Left lung (tissue), 10 donors: ENCODE data around the gene MRPL58. TPM values are rescaled to one million over a fixed set of nuclear protein-coding genes. Genes with fewer than 3 reads are reported as not detected.
"Not testable (repeated sequence)": the region's sequence is repeated elsewhere in the genome, so short reads cannot be mapped to it uniquely, and the experiment has no call there.

Experiments
- ATAC-seq: fragments of 200-7000 bp; cut with Tn5 transposase; one replicate; pipeline ENCODE4 v1.9.1; 2020; ENCODE audit warnings: moderate library complexity
- DNase-seq, 4 donors: peaks; one replicate each; pipeline ENCODE4 v3.0.0-alpha.2; 2013 to 2020
- H3K27ac ChIP-seq, 2 donors: fragments of 200-600 bp; sonication (generic) in 1 of 2; one replicate each; pipeline versions ENCODE4 v1.5.0 to v1.8.0; 2020 to 2021
- H3K27me3 ChIP-seq, 2 donors: fragments of 200-600 bp; sonication (generic) in 1 of 2; one replicate each; pipeline versions ENCODE4 v1.5.0 to v1.8.0; 2020 to 2021
- H3K36me3 ChIP-seq, 2 donors: fragments of 200-600 bp; sonication (generic) in 1 of 2; one replicate each; pipeline versions ENCODE4 v1.5.0 to v1.8.0; 2020 to 2021
- H3K4me1 ChIP-seq, 2 donors: fragments of 200-600 bp; one replicate each; pipeline ENCODE4 v1.8.0; 2021
- H3K4me3 ChIP-seq, 2 donors: fragments of 200-600 bp; sonication (generic) in 1 of 2; one replicate each; pipeline versions ENCODE4 v1.5.0 to v1.8.0; 2020 to 2021; ENCODE audit warnings: mild to moderate bottlenecking in 1 of 2
- H3K9me3 ChIP-seq, 2 donors: fragments of 200-600 bp; sonication (generic) in 1 of 2; one replicate each; pipeline versions ENCODE4 v1.5.0 to v1.8.0; 2020 to 2021
- intact Hi-C, 2 donors: fragments of 100-400 bp; cut with DNase I; formaldehyde crosslinking; loops; one replicate each; pipeline versions ENCODE4 v1.11.2 to v1.14.2; 2022
- polyA plus RNA-seq, 6 donors: library from polyadenylated mRNA; unstranded; fragments of 120-200 nt; gene quantifications; one replicate each; pipeline ENCODE4 v1.2.1, GENCODE V29; 2013; ENCODE audit not compliant: insufficient read length in 6 of 6
- total RNA-seq, 2 donors: library from RNA; stranded (reverse); fragmentation: NEBNext Ultra II Directional; extraction: Animal tissue kit (Norgen Biotek cat#: 25700); gene quantifications; one replicate each; pipeline ENCODE4 v1.2.1, GENCODE V29; 2021
- TF ChIP-seq, protein P1 (sequence below), 2 donors: fragments of 200-600 bp; sonication (generic) in 1 of 2; IDR thresholded peaks; one replicate each; pipeline versions ENCODE4 v1.5.0 to v1.8.0; 2021; ENCODE audit warnings: antibody characterized with exemption in 2 of 2
- donor health status: DM: no; HTN: yes; CAD: no.
- donor health status: DM: no; HTN: no; CAD: no.

Gene MRPL58
- total and polyA plus RNA-seq, 8 donors = 18.8 to 32.8 (median 22.6) TPM

DNA sequence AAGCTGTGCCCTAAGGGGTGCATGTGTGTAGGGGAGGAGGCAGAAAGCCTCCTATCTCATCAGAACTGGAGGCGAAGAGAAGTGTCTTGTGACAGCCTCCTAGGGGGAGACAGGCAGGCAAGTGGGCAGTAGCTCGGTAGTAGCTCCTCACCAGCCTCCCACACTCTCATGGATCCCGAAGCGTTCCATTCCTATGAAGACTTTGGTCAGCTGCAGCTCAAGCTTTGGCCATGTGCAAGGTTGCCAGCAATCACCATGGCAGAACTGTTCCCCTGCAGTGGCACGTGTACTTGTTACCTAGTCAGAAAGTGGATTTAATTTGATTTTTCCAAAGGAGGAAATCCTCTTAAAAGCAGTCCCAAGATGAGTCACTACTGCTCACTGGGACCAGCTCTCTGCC, 6.7 kb downstream of the MRPL58 start:
- DNase-seq = no peak
- intact Hi-C loops = no loop called here
- Histone ChIP-seq H3K9me3 (no peaks in the 10 kb centered on the region), H3K27ac (no peak overlapping the region), H3K4me1 (peaks cover 0 to 4% of the 10 kb centered on the region in 2 donors), H3K27me3 (no peaks in the 10 kb centered on the region), H3K4me3 (no peak overlapping the region), H3K36me3 (peaks cover 0 to 79% of the 10 kb centered on the region in 2 donors)
- TF ChIP-seq, protein P1, sequence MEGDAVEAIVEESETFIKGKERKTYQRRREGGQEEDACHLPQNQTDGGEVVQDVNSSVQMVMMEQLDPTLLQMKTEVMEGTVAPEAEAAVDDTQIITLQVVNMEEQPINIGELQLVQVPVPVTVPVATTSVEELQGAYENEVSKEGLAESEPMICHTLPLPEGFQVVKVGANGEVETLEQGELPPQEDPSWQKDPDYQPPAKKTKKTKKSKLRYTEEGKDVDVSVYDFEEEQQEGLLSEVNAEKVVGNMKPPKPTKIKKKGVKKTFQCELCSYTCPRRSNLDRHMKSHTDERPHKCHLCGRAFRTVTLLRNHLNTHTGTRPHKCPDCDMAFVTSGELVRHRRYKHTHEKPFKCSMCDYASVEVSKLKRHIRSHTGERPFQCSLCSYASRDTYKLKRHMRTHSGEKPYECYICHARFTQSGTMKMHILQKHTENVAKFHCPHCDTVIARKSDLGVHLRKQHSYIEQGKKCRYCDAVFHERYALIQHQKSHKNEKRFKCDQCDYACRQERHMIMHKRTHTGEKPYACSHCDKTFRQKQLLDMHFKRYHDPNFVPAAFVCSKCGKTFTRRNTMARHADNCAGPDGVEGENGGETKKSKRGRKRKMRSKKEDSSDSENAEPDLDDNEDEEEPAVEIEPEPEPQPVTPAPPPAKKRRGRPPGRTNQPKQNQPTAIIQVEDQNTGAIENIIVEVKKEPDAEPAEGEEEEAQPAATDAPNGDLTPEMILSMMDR (IDR thresholded peaks at IDR 0.05) = no peak
- no peak for ATAC-seq

DNA sequence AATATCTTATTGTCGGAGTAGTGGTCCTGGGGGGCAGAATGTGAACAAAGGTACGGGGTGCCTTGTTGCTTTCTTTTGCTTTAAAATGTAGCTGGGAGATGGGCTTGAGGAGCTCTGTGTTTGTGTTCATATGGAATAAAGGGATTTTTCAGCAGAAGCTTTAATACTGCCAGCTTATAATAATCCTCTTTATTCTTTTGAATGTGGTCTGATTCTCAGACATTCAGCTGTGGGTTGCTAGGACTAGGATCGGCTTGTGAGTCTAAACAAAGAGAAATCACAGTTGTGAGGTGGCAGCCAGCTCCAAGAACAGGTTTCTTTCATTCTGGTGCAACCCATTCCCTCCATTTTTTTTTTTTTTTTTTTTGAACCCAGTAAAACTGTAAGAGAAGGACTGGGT, 7.2 kb downstream of the MRPL58 start:
- Histone ChIP-seq H3K4me1 (no peaks in the 10 kb centered on the region), H3K36me3 (peaks cover 0 to 79% of the 10 kb centered on the region in 2 donors), H3K4me3 (no peak overlapping the region), H3K9me3 (no peaks in the 10 kb centered on the region), H3K27ac (no peak overlapping the region), H3K27me3 (no peaks in the 10 kb centered on the region)
- intact Hi-C loops = no loop called here
- ATAC-seq (no peak), DNase-seq (no peak)
- TF ChIP-seq, protein P1 (IDR thresholded peaks at IDR 0.05) = no peak

DNA sequence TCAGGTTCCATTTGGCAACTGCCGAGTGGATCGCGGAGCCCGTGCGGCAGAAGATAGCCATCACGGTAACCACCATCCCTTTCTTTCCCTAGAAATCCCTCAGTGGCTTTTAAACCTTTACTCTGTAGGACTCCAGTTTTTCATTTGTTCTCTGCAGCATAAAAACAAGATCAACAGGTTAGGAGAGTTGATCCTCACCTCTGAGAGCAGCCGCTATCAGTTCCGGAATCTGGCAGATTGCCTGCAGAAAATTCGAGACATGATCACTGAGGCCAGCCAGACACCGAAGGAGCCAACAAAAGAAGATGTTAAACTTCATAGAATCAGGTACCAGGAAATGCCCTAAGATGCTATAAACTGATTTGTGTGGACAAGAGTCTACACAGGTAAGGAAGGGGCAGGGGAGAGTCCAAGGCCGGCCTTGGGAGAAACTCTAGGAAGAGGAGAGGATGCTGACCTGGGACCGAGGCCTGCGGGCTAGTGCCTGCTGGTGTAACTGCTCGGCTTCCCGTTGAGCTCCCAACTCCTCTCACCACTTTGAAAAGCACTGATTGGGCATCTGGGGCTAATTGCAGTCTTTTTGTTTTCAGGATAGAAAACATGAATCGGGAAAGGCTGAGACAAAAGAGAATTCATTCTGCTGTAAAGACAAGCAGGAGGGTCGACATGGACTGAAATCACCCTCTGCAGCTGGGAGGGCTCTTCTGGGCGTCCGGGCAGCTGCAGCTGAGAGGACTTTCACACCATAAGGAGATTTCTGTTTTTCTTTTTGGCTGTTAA, 8.1 kb downstream of the MRPL58 start:
- DNase-seq = no peak
- no peaks in the 10 kb centered on the region for H3K27me3 ChIP-seq
- H3K9me3 ChIP-seq = no peaks in the 10 kb centered on the region
- H3K36me3 ChIP-seq = peaks cover 0 to 77% of the 10 kb centered on the region in 2 donors
- H3K4me1 ChIP-seq = peaks cover 0 to 8% of the 10 kb centered on the region in 2 donors
- TF ChIP-seq, protein P1 (IDR thresholded peaks at IDR 0.05) = no peak
- intact Hi-C loops = no loop called here
- no peak overlapping the region for H3K4me3 ChIP-seq
- H3K27ac ChIP-seq = no peak overlapping the region
- no peak for ATAC-seq

DNA sequence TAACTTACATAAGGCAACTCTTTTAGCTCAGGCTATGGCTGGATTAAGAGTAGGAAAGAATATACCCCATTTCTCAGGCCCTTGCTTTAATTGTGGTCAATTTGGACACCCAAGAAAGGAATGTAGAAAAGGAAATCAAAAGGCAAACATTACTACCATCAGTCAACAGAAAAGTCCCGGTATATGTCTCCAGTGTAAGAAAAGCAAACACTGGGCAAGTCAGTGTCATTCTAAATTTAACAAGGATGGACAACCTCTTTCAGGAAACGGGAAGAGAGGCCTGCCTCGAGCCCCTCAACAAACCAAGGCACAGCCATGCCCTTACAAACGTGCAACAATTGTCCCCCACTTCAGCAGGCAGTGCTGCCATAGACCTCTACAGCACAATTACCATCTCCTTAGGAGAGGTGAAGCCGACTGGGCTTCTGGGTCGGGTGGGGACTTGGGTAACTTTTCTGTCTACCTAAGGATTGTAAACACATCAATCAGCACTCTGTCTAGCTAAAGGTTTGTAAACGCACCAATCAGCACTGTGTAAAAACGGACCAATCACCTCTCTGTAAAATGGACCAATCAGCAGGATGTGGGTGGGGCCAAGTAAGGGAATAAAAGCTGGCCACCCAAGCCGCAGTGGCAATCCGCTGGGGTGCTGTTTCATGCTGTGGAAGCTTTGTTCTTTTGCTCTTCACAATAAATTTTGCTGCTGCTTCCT, 12.4 kb downstream of the MRPL58 start:
- intact Hi-C loops = no loop called here
- Histone ChIP-seq H3K4me1 (peaks cover 0 to 23% of the 10 kb centered on the region in 2 donors), H3K4me3 (no peak overlapping the region), H3K27me3 (no peaks in the 10 kb centered on the region), H3K9me3 (no peaks in the 10 kb centered on the region), H3K36me3 (peaks cover 0 to 36% of the 10 kb centered on the region in 2 donors), H3K27ac (no peak overlapping the region)
- TF ChIP-seq, protein P1 (IDR thresholded peaks at IDR 0.05) = no peak
- no peak for DNase-seq
- no peak for ATAC-seq

DNA sequence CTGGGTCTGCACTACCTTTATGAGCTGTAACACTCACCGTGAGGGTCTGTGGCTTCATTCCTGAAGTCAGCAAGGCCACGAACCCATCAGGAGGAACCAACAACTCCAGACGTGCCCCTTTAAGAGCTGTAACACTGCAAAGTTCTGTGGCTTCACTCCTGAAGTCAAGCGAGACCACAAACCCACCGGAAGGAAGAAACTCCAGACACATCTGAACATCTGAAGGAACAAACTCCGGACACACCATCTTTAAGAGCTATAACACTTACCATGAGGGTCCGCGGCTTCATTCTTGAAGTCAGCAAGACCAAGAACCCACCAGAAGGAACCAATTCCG, 12.9 kb downstream of the MRPL58 start:
- DNase-seq, H3K9me3 ChIP-seq, ATAC-seq, H3K27ac ChIP-seq, intact Hi-C loops, H3K27me3 ChIP-seq, H3K4me3 ChIP-seq: not testable (repeated sequence)
- Histone ChIP-seq H3K4me1 (peaks cover 0 to 23% of the 10 kb centered on the region in 2 donors), H3K36me3 (peaks cover 0 to 31% of the 10 kb centered on the region in 2 donors)

DNA sequence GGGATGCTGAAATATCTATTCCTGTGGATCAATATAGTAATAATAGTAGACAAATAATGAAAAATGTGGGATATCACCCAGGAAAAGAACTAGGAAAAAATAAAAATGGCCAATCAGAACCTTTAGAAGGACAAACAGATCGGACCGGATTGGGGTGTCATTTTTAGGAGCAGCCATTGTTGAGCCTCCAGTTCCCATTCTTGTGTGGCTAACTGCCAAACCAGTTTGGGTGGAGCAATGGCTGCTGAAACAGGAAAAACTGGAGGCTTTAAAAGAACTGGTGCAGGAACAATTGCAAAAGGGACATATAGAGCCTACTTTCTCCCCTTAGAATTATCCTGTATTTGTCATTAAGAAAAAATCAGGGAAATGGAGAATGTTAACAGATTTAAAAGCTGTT, 14.2 kb downstream of the MRPL58 start:
- Histone ChIP-seq H3K4me1 (peaks cover 0 to 23% of the 10 kb centered on the region in 2 donors), H3K36me3 (peaks cover 0 to 18% of the 10 kb centered on the region in 2 donors)
- H3K27ac ChIP-seq, ATAC-seq, intact Hi-C loops, H3K27me3 ChIP-seq, DNase-seq, H3K9me3 ChIP-seq, H3K4me3 ChIP-seq: not testable (repeated sequence)
